ENCODE measurements around the gene CAP1.

- TF ChIP-seq POLR2A (IDR thresholded peaks at IDR 0.05; ENCODE audit: low read depth, low read length), result no peak
- TF ChIP-seq POLR2AphosphoS5 (IDR thresholded peaks at IDR 0.05; ENCODE audit: low read depth, low read length), result no peak
- no peak for TF ChIP-seq TAF1 (IDR thresholded peaks at IDR 0.05; ENCODE audit: borderline replicate concordance, low read depth, low read length)
Measured at GRCh38 chr1:40059338-40059959, 18.9 kb downstream of the CAP1 start.
